Stimulated activated CD8-positive, alpha-beta memory T cell treated with anti-CD3 and anti-CD28 coated beads, Interleukin-15, amount 100 ng/mL, for 4 hours (primary cell): ENCODE results near the gene FOXP1.
A peak's percentile ranks its signal among the peaks of the same experiment; 100 is the strongest.

Experiments used
- DNase-seq, 2 donors: peaks; one replicate each; pipeline ENCODE4 v3.0.0-alpha.2; 2020; ENCODE audit warnings: low read depth in 2 of 2

Gene FOXP1

DNA sequence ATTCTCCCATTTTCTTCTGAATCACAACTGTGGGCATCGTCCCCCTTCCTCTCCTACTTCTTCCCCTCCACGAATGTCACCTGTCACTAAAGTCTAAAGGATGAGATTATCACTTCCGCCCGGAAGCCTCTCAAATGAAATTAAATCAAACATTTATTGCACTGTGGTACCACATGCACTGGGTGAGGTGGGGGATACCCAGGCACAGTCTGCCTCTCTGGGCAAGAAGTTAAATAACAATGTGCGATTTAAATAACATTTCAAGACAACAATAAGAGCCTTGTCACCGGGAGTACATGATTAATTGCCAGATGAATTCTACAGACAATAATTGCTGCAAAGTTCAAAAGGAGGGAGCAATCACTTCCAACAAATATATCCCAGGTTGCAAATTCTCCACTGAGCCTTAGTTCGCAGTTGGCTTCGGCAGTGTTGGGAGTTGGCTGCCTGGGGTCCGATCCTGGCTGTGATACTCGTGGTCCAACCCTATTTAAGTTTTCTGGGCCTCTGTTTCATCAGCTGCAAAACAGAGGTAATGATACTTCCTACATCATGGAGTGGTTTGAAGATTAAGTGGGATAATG, 77.7 kb downstream of the FOXP1 start:
- no peak for DNase-seq

GRCh38 chr3:71504250-71505036, 79.1 kb downstream of the FOXP1 start:
- DNase-seq = peak in 1 of 2 donors; percentile 19

DNA sequence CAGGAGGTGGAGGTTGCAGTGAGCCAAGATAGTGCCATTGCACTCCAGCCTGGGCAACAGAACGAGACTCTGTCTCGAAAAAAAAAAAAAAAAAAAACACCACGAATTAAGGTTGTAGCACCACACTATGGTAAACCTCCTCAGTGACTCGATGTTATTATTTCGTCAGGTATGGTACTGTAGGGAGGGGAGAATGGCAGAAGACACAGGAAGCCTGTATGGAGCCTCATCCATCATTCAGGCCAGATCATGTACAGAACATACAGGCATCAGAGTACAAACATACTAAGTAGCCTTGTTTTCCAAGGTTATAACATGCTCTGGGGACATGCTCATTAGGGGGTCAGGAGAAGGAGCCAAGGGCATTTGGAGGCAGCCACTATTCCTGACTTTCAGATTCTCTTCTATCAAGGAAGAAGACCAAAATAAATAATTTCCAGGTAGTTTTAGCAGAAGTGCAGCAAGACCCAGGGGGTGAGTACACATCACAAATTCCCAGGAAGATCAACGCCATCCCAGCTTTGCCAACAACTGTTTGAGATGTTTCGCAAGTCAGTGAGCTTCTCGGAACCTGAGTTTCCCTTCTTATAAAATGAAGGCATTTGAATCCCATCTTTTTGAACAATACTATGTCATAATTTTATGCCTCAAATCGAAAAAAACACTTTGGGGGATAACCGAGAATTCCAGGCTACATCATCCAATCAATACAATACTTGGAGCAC, 79.8 kb downstream of the FOXP1 start:
- no peak for DNase-seq

GRCh38 chr3:71502066-71502625, 81.4 kb downstream of the FOXP1 start:
- no peak for DNase-seq

- DNase-seq = no peak
Measured at GRCh38 chr3:71500696-71501095, 82.8 kb downstream of the FOXP1 start.

- DNase-seq = no peak
Measured at GRCh38 chr3:71499227-71499876, 84.2 kb downstream of the FOXP1 start.

DNA sequence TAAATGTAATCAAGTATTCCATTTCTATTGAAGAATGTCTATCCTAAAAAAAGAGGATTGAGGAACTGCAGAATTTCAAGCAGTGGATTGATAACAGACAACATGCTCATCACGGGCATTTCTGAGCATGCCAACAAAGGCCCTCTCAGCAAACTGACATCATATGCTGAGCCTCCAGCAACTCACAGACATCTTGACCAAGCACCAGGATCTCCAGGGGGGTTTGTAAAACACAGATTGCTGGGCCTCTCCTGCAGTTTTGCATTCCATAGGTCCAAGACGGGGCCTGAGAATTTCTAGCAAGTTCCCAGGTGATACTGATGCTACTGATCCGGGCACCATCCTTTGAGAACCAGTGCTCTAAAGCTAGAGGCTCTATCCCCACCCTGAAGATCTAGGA, 85.0 kb downstream of the FOXP1 start:
- no peak for DNase-seq

- DNase-seq = no peak
Measured at GRCh38 chr3:71497971-71498444, 85.5 kb downstream of the FOXP1 start.

DNA sequence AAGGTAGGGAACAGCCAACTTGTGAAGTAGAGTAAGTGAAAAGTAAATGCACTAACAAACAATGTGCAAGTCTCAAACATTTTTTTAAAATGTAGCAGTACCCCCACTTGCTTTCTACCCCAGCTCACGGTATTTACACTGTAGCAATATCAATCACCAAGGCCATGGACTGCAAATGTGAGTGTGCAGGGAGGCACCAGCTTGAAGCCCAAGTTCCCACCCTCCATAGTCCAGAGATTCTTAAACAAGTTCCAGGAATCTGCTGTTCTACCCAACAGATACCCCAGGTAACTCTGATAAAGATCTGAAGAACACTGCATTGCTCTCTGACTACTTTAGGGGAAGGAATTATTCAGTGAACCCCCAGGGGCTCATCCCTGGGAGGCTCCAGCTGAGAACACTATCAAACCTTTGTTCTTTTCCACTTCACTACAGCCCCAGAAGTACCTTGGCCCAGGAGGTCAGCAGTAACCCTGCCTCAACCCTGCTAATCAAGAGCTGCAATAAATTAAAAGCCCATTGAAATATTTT, 86.1 kb downstream of the FOXP1 start:
- DNase-seq = no peak

GRCh38 chr3:71495708-71496472, 87.6 kb downstream of the FOXP1 start:
- no peak for DNase-seq

- no peak for DNase-seq
Measured at GRCh38 chr3:71494212-71494611, 89.3 kb downstream of the FOXP1 start.

- DNase-seq = no peak
Measured at GRCh38 chr3:71492974-71493771, 90.4 kb downstream of the FOXP1 start.

DNA sequence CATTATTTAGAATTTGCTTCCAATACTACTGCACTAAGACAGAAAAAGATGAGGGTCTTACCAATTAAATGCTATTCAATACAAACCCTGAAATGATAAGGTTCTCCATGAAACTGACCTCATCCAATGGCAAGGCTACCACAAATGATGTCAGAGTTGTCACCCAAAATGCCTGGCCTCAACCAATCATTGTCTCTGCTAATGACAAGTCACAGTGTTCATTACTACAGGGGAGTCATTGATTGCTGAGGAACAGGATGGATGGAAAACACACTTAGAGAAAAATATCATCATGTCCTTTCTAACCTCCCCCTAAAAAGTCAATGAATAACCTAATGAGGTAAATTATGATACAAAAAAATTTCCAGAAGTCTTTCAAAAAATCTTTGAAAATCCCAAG, 91.0 kb downstream of the FOXP1 start:
- no peak for DNase-seq

DNA sequence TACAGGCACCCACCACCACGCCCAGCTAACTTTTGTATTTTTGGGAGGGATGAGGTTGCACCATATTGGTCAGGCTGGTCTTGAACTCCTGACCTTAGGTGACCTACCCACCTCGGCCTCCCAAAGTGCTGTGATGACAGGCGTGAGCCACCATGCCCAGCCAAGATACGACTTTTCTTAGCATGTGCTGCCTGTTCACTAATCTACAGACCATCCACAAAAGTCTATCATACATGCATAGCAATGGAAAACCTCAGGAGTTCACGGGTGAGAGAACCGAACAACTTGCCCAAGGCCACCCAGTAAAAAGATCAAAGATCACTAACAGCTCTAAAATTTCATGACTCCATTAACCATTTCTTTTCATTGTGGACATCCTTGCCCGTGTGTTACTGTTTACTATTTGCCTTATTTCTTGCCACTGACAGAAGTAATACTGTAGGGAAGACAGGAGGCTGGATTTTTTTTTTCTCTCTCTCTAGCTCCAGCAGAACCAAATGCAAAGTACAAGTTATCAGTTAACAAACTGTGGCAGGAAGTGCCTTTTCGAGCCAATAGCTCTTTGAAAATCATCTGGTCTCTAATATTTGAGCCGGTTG, 92.3 kb downstream of the FOXP1 start:
- no peak for DNase-seq

- DNase-seq = no peak
Measured at GRCh38 chr3:71490692-71491091, 92.8 kb downstream of the FOXP1 start.

- DNase-seq = no peak
Measured at GRCh38 chr3:71489315-71489761, 94.2 kb downstream of the FOXP1 start.

DNA sequence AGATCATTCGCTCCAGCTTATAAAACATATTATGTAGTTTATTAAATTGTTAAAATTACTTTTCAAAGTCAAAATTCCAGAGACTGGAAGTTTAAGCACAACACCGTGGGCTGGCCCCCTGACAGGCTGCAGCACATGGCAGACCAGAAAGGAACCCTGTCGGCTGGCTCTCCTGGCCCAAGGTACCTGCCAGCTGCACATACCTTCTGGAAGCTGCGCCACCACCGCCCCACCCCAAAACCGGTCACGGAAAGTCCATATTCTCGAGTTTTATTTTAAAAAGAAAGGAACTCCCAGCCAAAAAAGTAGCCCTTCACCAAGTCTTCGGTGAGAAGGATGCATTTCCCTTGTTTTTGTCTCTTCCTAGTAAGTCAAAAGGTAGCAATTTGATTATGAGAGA, 94.6 kb downstream of the FOXP1 start:
- DNase-seq = no peak

GRCh38 chr3:71488391-71488809, 95.1 kb downstream of the FOXP1 start:
- DNase-seq = no peak

DNA sequence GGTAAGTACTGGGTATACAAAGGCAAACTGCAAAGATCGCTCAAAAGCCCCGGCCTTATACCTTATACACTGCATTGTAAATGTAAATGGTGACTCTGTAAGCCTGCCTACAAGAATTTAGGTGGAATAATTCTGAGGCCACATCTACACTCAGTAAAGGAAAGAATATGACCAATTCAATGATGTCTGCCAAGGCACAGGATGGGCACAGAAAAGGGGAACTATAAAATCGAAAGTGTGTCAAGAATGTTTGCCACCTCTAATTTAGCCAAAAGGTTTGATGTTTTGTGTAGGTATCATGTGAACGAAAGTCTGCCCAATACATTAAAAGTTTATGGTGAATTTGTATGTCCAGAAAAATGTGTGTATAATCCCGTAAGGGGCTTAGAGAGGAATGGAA, 96.1 kb downstream of the FOXP1 start:
- DNase-seq = no peak

GRCh38 chr3:71486831-71487230, 96.7 kb downstream of the FOXP1 start:
- DNase-seq = no peak
